ENCODE data around the gene SOX6.

DNA sequence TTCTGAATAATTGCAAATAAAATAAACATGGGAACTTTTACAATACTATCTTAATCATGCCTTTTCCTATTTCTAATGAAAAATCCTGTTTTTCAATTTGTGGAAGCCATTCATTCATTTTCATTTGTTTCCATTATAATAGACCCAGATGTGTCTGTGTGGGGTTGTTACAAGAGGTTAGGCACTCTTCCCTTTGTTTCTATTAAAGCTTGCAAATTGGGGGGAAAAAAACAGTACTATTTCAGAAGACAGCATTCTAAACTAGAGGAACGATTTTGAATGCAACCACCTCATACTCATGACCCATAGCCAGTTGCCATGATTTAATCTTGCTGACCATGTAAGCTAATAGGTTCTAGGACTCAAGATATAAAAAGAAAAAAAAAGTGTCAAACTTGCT is 175.5 kb downstream of the SOX6 start:
- TF ChIP-seq, protein P1, sequence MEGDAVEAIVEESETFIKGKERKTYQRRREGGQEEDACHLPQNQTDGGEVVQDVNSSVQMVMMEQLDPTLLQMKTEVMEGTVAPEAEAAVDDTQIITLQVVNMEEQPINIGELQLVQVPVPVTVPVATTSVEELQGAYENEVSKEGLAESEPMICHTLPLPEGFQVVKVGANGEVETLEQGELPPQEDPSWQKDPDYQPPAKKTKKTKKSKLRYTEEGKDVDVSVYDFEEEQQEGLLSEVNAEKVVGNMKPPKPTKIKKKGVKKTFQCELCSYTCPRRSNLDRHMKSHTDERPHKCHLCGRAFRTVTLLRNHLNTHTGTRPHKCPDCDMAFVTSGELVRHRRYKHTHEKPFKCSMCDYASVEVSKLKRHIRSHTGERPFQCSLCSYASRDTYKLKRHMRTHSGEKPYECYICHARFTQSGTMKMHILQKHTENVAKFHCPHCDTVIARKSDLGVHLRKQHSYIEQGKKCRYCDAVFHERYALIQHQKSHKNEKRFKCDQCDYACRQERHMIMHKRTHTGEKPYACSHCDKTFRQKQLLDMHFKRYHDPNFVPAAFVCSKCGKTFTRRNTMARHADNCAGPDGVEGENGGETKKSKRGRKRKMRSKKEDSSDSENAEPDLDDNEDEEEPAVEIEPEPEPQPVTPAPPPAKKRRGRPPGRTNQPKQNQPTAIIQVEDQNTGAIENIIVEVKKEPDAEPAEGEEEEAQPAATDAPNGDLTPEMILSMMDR (conservative IDR thresholded peaks at IDR 0.05; ENCODE audit: low read length), result no peak
- TF ChIP-seq EZH2phosphoT487 (IDR thresholded peaks at IDR 0.05; ENCODE audit: borderline replicate concordance, low read depth, low read length), result no peak

Data from OCI-LY7 (cell line).